HL-60 (cell line): ENCODE data around the gene CPA2.

Experiments used
- DNase-seq, 2 experiments: peaks; one replicate each; pipeline ENCODE4 v3.0.0-alpha.2; 2010 to 2020; ENCODE audit warnings: low read depth in 1 of 2, low spot score in 1 of 2
- H3K27ac ChIP-seq: fragments of 250-450 bp; sonication (Bioruptor Pico); replicated peaks from 2 replicates; pipeline ENCODE4 v1.5.1; 2020; ENCODE audit warnings: mild to moderate bottlenecking, moderate library complexity
- H3K27me3 ChIP-seq: fragments of 250-450 bp; sonication (Bioruptor Pico); 2 replicates; pipeline ENCODE4 v1.5.1; 2021; ENCODE audit warnings: mild to moderate bottlenecking, moderate library complexity; ENCODE audit not compliant: insufficient read depth, poor library complexity, severe bottlenecking
- H3K4me3 ChIP-seq: replicated peaks from 2 replicates; pipeline ENCODE4 v1.5.1; 2011; ENCODE audit warnings: mild to moderate bottlenecking, control low read depth, low read length; ENCODE audit not compliant: insufficient read depth
- CTCF ChIP-seq: IDR thresholded peaks from one replicate; pipeline ENCODE4 v1.5.1; 2011; ENCODE audit warnings: low read length, control low read depth, inconsistent platforms; ENCODE audit not compliant: insufficient read depth
- GABPA ChIP-seq: IDR thresholded peaks from 2 replicates; pipeline ENCODE4 v1.6.1; 2012; ENCODE audit warnings: low read depth
- POLR2AphosphoS5 ChIP-seq: IDR thresholded peaks from 2 replicates; pipeline ENCODE4 v1.6.1; 2012; ENCODE audit warnings: low read depth
- REST ChIP-seq: IDR thresholded peaks from 2 replicates; pipeline ENCODE4 v1.6.1; 2012; ENCODE audit warnings: low read depth; ENCODE audit not compliant: insufficient replicate concordance
- SPI1 ChIP-seq: IDR thresholded peaks from 2 replicates; pipeline ENCODE4 v1.6.1; 2012; ENCODE audit warnings: low read depth, mild to moderate bottlenecking, borderline replicate concordance

The CPA2 gene

GRCh38 chr7:130290745-130291144 lies 24.1 kb downstream of the CPA2 start:
- TF ChIP-seq SPI1 (no peak), REST (no peak), POLR2AphosphoS5 (no peak), GABPA (no peak), CTCF (no peak)
- Histone ChIP-seq H3K27ac (no peak overlapping the region), H3K27me3 (no peaks in the 10 kb centered on the region), H3K4me3 (no peak overlapping the region)
- no peak for DNase-seq

GRCh38 chr7:130292682-130293257 lies 26.1 kb downstream of the CPA2 start, which contains the start of gene CPA4:
CPA4 (plus strand) TSS chr7:130293161; CDS start chr7:130293181, 20 bp downstream.
- no peak within 1 kb of the TSS for H3K4me3 ChIP-seq
- no peak for TF ChIP-seq GABPA
- no peak for TF ChIP-seq CTCF
- no peak for TF ChIP-seq POLR2AphosphoS5
- no peak for TF ChIP-seq SPI1
- TF ChIP-seq REST, result no peak
- H3K27me3 ChIP-seq, result no peaks in the 10 kb centered on the region
- DNase-seq, result no peak
- no peak within 1 kb of the TSS for H3K27ac ChIP-seq

GRCh38 chr7:130293521-130293920 lies 26.9 kb downstream of the CPA2 start:
- no peak overlapping the region for H3K4me3 ChIP-seq
- DNase-seq, result no peak
- TF ChIP-seq GABPA, result no peak
- H3K27me3 ChIP-seq, result no peaks in the 10 kb centered on the region
- H3K27ac ChIP-seq, result no peak overlapping the region

GRCh38 chr7:130294314-130294713 lies 27.7 kb downstream of the CPA2 start:
- no peaks in the 10 kb centered on the region for H3K27me3 ChIP-seq
- H3K4me3 ChIP-seq, result no peak overlapping the region
- TF ChIP-seq SPI1 (no peak), CTCF (no peak), REST (no peak), POLR2AphosphoS5 (no peak), GABPA (no peak)
- DNase-seq, result no peak
- H3K27ac ChIP-seq, result no peak overlapping the region
